Calu3 (cell line): ENCODE measurements around the gene TEAD1. TPM values are rescaled to one million over a fixed set of nuclear protein-coding genes. Genes with fewer than 3 reads are reported as not detected.

Source experiments
- BruUV-seq: library from RNA; stranded (reverse); fragments of 400-500 nt; replicated peaks from 2 replicates; lab custom pipeline; 2021; lab: Mats Ljungman, UMichigan
- CTCF ChIA-PET: fragments of 300-600 bp; sonication (Branson Sonifier 250); formaldehyde crosslinking; loops from one replicate; lab custom pipeline; 2022; ENCODE audit warnings: antibody characterized with exemption; lab: Charles Lee
- DNase-seq: peaks from one replicate; pipeline ENCODE4 v3.0.0; 2022
- H3K27ac Mint-ChIP-seq: one replicate; pipeline ENCODE4 v1.8.0; 2022; ENCODE audit warnings: mixed read lengths; ENCODE audit not compliant: unreplicated experiment
- H3K27me3 Mint-ChIP-seq: one replicate; pipeline ENCODE4 v1.8.0; 2022; ENCODE audit warnings: mixed read lengths; ENCODE audit not compliant: unreplicated experiment
- H3K36me3 Mint-ChIP-seq: one replicate; pipeline ENCODE4 v1.8.0; 2022; ENCODE audit warnings: mild to moderate bottlenecking, moderate library complexity, mixed read lengths; ENCODE audit not compliant: insufficient read depth, unreplicated experiment
- H3K4me1 Mint-ChIP-seq: one replicate; pipeline ENCODE4 v1.8.0; 2022; ENCODE audit warnings: mild to moderate bottlenecking, low read depth, mixed read lengths; ENCODE audit not compliant: unreplicated experiment
- H3K4me3 Mint-ChIP-seq: one replicate; pipeline ENCODE4 v1.8.0; 2022; ENCODE audit warnings: mild to moderate bottlenecking, low read depth, moderate library complexity, mixed read lengths; ENCODE audit not compliant: unreplicated experiment
- H3K9me3 Mint-ChIP-seq: one replicate; pipeline ENCODE4 v1.8.0; 2022; ENCODE audit warnings: low read depth, mixed read lengths; ENCODE audit not compliant: unreplicated experiment
- intact Hi-C: fragments of 100-400 bp; cut with micrococcal nuclease; formaldehyde crosslinking; loops from one replicate; pipeline ENCODE4 v1.10.0; 2022; ENCODE audit not compliant: unreplicated experiment
- total RNA-seq: library from RNA; stranded (reverse); gene quantifications from 2 replicates; pipeline ENCODE4 v1.2.3, GENCODE V29; 2022
- TF ChIP-seq, protein P1 (sequence below): fragments of 200-600 bp; IDR thresholded peaks from one replicate; pipeline ENCODE4 v1.8.0; 2022; ENCODE audit warnings: antibody characterized with exemption; ENCODE audit not compliant: unreplicated experiment

The TEAD1 gene
- total RNA-seq, 1 experiment from 2014 or later: 104 TPM

DNA sequence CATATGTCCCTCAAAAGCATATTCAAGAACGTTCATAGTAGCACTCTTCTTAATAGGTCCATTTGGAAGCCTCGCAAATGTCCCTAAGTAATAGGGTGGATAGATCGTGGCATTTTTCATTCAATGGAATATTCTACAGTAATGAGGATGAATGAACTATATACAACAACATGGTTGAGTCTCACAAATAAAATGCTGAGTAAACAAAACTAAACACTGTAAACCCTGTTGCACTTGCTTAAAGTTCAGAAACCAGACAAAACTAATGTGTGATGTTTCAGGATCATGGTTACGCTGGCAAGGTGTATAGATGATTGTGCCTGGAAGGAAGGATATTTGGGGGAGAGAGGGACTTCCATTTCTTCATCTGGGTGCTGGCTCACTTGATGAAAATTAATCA lies 244.4 kb downstream of the TEAD1 start:
- Mint-ChIP-seq H3K4me1 (no peaks in the 10 kb centered on the region), H3K4me3 (no peak overlapping the region), H3K27me3 (no peaks in the 10 kb centered on the region), H3K9me3 (no peaks in the 10 kb centered on the region), H3K36me3 (peaks cover 4% of the 10 kb centered on the region), H3K27ac (no peak overlapping the region)
- no peak for DNase-seq
- intact Hi-C loops: no loop called here
- CTCF ChIA-PET: no interaction called here
- BruUV-seq: no TSS peak
- TF ChIP-seq, protein P1, sequence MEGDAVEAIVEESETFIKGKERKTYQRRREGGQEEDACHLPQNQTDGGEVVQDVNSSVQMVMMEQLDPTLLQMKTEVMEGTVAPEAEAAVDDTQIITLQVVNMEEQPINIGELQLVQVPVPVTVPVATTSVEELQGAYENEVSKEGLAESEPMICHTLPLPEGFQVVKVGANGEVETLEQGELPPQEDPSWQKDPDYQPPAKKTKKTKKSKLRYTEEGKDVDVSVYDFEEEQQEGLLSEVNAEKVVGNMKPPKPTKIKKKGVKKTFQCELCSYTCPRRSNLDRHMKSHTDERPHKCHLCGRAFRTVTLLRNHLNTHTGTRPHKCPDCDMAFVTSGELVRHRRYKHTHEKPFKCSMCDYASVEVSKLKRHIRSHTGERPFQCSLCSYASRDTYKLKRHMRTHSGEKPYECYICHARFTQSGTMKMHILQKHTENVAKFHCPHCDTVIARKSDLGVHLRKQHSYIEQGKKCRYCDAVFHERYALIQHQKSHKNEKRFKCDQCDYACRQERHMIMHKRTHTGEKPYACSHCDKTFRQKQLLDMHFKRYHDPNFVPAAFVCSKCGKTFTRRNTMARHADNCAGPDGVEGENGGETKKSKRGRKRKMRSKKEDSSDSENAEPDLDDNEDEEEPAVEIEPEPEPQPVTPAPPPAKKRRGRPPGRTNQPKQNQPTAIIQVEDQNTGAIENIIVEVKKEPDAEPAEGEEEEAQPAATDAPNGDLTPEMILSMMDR: no peak

DNA sequence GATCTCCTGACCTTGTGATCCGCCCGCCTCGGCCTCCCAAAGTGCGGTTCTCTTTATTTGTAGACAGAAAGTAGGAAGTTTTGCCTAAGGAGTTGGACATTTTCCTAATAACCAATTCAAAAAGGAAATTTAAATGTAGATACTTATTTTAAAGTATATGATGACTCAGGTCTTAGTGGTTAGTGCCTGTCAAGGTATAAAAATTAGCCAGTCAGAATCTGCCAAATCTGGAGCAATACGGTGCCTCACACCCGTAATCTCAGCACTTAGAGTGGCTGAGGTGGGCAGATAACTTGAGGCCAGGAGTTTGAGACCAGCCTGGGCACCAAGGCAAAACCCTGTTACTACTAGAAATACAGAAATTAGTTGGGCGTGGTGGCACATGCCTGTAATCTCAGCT lies 248.2 kb downstream of the TEAD1 start:
- Mint-ChIP-seq H3K36me3 (peaks cover 1% of the 10 kb centered on the region), H3K4me1 (no peaks in the 10 kb centered on the region), H3K9me3 (no peaks in the 10 kb centered on the region), H3K27ac (no peak overlapping the region), H3K27me3 (no peaks in the 10 kb centered on the region), H3K4me3 (no peak overlapping the region)
- TF ChIP-seq, protein P1: no peak
- no TSS peak for BruUV-seq
- CTCF ChIA-PET: no interaction called here
- no peak for DNase-seq
- intact Hi-C loops: no loop called here

DNA sequence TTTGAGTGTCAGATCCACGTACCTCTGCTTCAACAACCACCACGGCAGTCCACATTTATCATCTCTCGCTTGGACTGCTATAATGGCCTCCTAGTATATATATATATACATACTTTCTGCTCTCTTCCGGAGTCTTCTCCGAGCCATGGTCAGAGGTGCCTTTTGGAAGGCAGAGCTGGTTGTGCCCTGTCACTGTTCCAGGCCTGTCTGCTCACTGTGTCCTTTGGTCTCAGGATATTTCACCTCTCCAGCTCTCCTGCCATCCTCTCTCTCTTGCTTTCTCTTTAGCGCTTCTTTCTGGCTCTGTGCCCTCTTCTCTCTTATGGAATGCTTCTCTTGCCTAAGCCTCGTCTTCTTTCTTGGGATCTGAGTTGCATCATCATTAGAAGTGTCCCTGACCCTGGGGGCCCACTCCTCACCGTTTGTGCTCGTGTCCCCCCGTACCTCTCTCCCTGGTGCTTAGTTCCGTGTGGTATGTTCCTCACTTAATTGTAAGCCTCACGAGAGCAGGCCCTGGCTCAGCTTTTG lies 248.8 kb downstream of the TEAD1 start:
- CTCF ChIA-PET: interaction anchor here (0.7 kb wide), 1 partner anchor 35 kb away, joined by 12 read pairs; no protein-coding TSS in a partner anchor
- no peak overlapping the region for H3K27ac Mint-ChIP-seq
- H3K36me3 Mint-ChIP-seq: no peaks in the 10 kb centered on the region
- no peak for DNase-seq
- no peak overlapping the region for H3K4me3 Mint-ChIP-seq
- intact Hi-C loops: no loop called here
- no peaks in the 10 kb centered on the region for H3K27me3 Mint-ChIP-seq
- TF ChIP-seq, protein P1: no peak
- H3K4me1 Mint-ChIP-seq: no peaks in the 10 kb centered on the region
- BruUV-seq: no TSS peak
- no peaks in the 10 kb centered on the region for H3K9me3 Mint-ChIP-seq

DNA sequence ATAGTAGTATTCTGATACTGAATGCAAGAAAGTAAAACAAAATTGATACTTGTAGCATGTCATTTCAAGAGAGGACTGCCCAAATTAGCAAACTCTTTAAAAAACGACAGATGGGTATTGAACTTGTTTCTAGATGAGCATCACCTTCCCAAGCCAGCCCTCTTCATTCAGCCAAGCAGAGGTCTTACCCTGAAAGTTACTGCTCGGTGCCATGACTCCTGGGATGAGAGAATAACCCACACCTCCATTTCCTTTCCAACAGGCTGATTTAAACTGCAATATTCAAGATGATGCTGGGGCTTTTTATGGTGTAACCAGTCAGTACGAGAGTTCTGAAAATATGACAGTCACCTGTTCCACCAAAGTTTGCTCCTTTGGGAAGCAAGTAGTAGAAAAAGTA lies 250.4 kb downstream of the TEAD1 start:
- DNase-seq: no peak
- Mint-ChIP-seq H3K36me3 (no peaks in the 10 kb centered on the region), H3K9me3 (no peaks in the 10 kb centered on the region), H3K4me1 (no peaks in the 10 kb centered on the region), H3K27ac (no peak overlapping the region), H3K27me3 (no peaks in the 10 kb centered on the region), H3K4me3 (no peak overlapping the region)
- TF ChIP-seq, protein P1: no peak
- intact Hi-C loops: no loop called here
- CTCF ChIA-PET: no interaction called here
- no TSS peak for BruUV-seq
